RWPE2 (cell line): Measurements from ENCODE around the gene LRRC61.
A peak's percentile ranks its signal among the peaks of the same experiment; 100 is the strongest.

Experiments used
- ATAC-seq: fragments of 200-7000 bp; cut with Tn5 transposase; 3 replicates; pipeline ENCODE4 v1.9.1; 2021; ENCODE audit warnings: low read depth
- DNase-seq: peaks from one replicate; pipeline ENCODE4 v3.0.0-alpha.2; 2020; ENCODE audit warnings: low spot score
- H3K27ac ChIP-seq: fragments of 450-650 bp; 2 replicates; pipeline ENCODE4 v1.5.1; 2017; ENCODE audit warnings: mild to moderate bottlenecking; ENCODE audit not compliant: poor library complexity, severe bottlenecking
- H3K27me3 ChIP-seq: fragments of 250-450 bp; sonication (Bioruptor Pico); 2 replicates; pipeline ENCODE4 v1.5.1; 2021; ENCODE audit warnings: mild to moderate bottlenecking, moderate library complexity; ENCODE audit not compliant: insufficient read depth, poor library complexity, severe bottlenecking
- H3K36me3 ChIP-seq: fragments of 250-450 bp; sonication (Bioruptor Pico); 2 replicates; pipeline ENCODE4 v1.5.1; 2020; ENCODE audit warnings: low read depth, mild to moderate bottlenecking, moderate library complexity
- H3K4me1 ChIP-seq: fragments of 250-450 bp; sonication (Bioruptor Pico); 2 replicates; pipeline ENCODE4 v1.5.1; 2021; ENCODE audit warnings: mild to moderate bottlenecking, moderate library complexity; ENCODE audit not compliant: insufficient read depth, poor library complexity, severe bottlenecking
- H3K4me3 ChIP-seq: fragments of 250-450 bp; sonication (Bioruptor Pico); 2 replicates; pipeline ENCODE4 v1.5.1; 2021; ENCODE audit warnings: mild to moderate bottlenecking, moderate library complexity; ENCODE audit not compliant: severe bottlenecking
- H3K9me3 ChIP-seq: fragments of 250-450 bp; sonication (Bioruptor Pico); 2 replicates; pipeline ENCODE4 v1.5.1; 2021; ENCODE audit warnings: mild to moderate bottlenecking, moderate library complexity; ENCODE audit not compliant: severe bottlenecking
- CTCF ChIP-seq: fragments of 450-650 bp; IDR thresholded peaks from one replicate; pipeline ENCODE4 v1.5.1; 2017; ENCODE audit warnings: mild to moderate bottlenecking, moderate library complexity; ENCODE audit not compliant: poor library complexity, severe bottlenecking

Gene LRRC61

GRCh38 chr7:150365673-150366398 is 42.7 kb downstream of the LRRC61 start:
- Histone ChIP-seq H3K4me3 (no peak overlapping the region), H3K27me3 (no peaks in the 10 kb centered on the region), H3K4me1 (peaks cover 4% of the 10 kb centered on the region), H3K9me3 (no peaks in the 10 kb centered on the region), H3K36me3 (peaks cover 3% of the 10 kb centered on the region; the same call in 1 of the 2 replicates), H3K27ac (no peak overlapping the region)
- ATAC-seq (no peak), DNase-seq (no peak)
- no peak for TF ChIP-seq CTCF

DNA sequence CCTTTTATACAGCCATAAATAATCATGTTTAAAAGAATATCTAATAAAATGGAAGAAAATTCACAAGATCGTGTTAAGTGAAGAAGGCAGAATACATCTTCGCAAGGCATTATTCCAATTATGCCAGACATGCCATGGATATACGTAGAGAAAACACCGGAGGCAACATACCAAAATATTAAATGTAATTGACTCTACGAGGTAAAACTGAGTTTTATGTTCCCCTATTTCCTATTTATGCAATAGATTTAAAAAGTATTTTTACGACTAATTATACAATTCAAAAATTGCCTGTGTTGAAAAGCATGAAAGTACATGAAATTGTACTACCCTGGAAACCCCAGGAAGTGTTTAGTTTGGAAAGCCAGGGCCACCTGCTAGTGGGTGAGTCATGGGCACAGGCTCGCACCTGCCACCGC is 44.5 kb downstream of the LRRC61 start:
- H3K4me1 ChIP-seq: peaks cover 4% of the 10 kb centered on the region
- no peak for TF ChIP-seq CTCF
- no peaks in the 10 kb centered on the region for H3K27me3 ChIP-seq
- peaks cover 6% of the 10 kb centered on the region for H3K36me3 ChIP-seq
- DNase-seq (no peak), ATAC-seq (peak; percentile 58)
- peak overlapping the region; percentile 39 for H3K27ac ChIP-seq
- peak overlapping the region; percentile 76 for H3K4me3 ChIP-seq
- no peaks in the 10 kb centered on the region for H3K9me3 ChIP-seq

GRCh38 chr7:150368096-150368883 is 45.1 kb downstream of the LRRC61 start, which contains the start of gene REPIN1:
REPIN1 (plus strand) TSS chr7:150368822; CDS start chr7:150369712, 890 bp downstream.
- Histone ChIP-seq H3K27me3 (no peaks in the 10 kb centered on the region), H3K36me3 (peaks cover 10% of the 10 kb centered on the region), H3K4me1 (peaks cover 4% of the 10 kb centered on the region), H3K27ac (peak within 1 kb of the TSS; percentile 39), H3K9me3 (no peaks in the 10 kb centered on the region), H3K4me3 (peak within 1 kb of the TSS; percentile 76)
- no peak for TF ChIP-seq CTCF
- ATAC-seq (peak; percentile 41), DNase-seq (no peak)

GRCh38 chr7:150368884-150369747 is 46.0 kb downstream of the LRRC61 start:
- H3K27ac ChIP-seq: peak overlapping the region; percentile 39
- peak overlapping the region; percentile 76 for H3K4me3 ChIP-seq
- no peaks in the 10 kb centered on the region for H3K9me3 ChIP-seq
- no peak for TF ChIP-seq CTCF
- H3K36me3 ChIP-seq: peaks cover 16% of the 10 kb centered on the region
- DNase-seq: no peak
- ATAC-seq: peak; percentile 55
- H3K4me1 ChIP-seq: peaks cover 4% of the 10 kb centered on the region
- H3K27me3 ChIP-seq: no peaks in the 10 kb centered on the region
